Measurements from ENCODE around the gene ADA.

- TF ChIP-seq CTCF (IDR thresholded peaks at IDR 0.05; ENCODE audit: insufficient read depth, low read depth, low read length) = no peak
- TF ChIP-seq EZH2 (IDR thresholded peaks at IDR 0.05; ENCODE audit: insufficient read depth, low read length) = no peak
These were observed 140 bp downstream of the ADA start for GRCh38 chr20:44651434-44651683.
